ENCODE results near the gene ZNF787.

Gene ZNF787

GRCh38 chr19:56144376-56144775 is 23.3 kb upstream of the ZNF787 start:
- DNase-seq (ENCODE audit: low spot score): no peak

GRCh38 chr19:56142897-56143434 is 21.9 kb upstream of the ZNF787 start:
- no peak for DNase-seq (ENCODE audit: low spot score)

- DNase-seq (ENCODE audit: low spot score): no peak
Observed at GRCh38 chr19:56142087-56142787, 21.1 kb upstream of the ZNF787 start.

- DNase-seq (ENCODE audit: low spot score): no peak
Observed at GRCh38 chr19:56141417-56141993, 20.4 kb upstream of the ZNF787 start.

- DNase-seq (ENCODE audit: low spot score): peak; percentile 99
Observed at GRCh38 chr19:56140583-56141416, 19.7 kb upstream of the ZNF787 start, which contains the start of gene ZNF444. Gene ZNF444 (plus strand): TSS chr19:56141287. CDS start chr19:56146912, 5,625 bp downstream.

DNA sequence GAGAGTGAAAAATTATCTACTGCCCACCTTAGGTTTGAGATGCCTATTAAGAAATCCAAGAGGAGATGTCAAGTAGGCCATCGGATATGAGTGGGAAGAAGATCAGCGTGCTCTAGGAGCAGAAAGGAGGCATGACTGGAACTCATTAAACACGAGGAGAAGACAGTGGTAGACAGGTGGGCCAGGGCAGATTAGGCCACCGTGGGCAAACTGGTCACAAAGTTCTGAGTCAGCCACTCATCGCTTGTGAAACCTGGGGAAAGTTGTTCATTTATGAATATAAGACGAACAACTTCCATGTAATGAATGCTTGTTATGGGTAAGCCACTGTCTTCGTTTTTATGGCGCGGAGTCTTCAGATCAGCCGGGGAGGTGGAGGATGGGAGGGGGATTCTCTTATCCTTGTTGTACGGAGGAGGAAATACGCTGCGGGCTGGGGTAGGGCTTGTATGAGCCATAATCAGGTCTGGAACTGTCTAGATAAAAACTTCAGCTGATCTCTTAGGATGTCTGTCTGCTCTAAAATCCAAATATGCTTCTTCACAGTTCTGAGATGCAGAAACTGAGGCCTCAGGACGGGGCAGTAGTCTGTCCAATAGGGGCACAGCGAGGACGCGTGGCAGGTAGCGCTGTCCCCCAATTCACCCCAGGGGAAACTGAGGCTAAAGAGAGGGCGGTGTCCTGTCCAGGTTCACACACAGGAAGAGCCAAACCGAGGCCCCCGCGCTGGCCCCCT is 18.9 kb upstream of the ZNF787 start:
- DNase-seq (ENCODE audit: low spot score): no peak

- DNase-seq (ENCODE audit: low spot score): no peak
Observed at GRCh38 chr19:56138069-56138468, 17.0 kb upstream of the ZNF787 start.

- DNase-seq (ENCODE audit: low spot score): no peak
Observed at GRCh38 chr19:56137405-56137804, 16.3 kb upstream of the ZNF787 start.

GRCh38 chr19:56136362-56136761 is 15.3 kb upstream of the ZNF787 start:
- DNase-seq (ENCODE audit: low spot score): no peak

DNA sequence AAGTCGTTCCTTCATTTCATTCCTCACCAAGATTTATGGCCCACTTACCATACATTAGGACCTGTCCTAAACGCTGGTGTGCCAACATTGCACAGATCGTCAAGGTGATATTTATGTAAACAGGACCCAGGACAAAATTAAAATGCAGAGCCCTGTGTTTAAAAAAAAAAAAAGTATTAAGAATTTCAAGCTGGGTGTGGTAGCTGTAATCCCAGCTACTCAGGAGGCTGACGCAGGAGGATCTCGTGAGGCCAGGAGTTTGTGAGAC is 13.5 kb upstream of the ZNF787 start:
- no peak for DNase-seq (ENCODE audit: low spot score)

DNA sequence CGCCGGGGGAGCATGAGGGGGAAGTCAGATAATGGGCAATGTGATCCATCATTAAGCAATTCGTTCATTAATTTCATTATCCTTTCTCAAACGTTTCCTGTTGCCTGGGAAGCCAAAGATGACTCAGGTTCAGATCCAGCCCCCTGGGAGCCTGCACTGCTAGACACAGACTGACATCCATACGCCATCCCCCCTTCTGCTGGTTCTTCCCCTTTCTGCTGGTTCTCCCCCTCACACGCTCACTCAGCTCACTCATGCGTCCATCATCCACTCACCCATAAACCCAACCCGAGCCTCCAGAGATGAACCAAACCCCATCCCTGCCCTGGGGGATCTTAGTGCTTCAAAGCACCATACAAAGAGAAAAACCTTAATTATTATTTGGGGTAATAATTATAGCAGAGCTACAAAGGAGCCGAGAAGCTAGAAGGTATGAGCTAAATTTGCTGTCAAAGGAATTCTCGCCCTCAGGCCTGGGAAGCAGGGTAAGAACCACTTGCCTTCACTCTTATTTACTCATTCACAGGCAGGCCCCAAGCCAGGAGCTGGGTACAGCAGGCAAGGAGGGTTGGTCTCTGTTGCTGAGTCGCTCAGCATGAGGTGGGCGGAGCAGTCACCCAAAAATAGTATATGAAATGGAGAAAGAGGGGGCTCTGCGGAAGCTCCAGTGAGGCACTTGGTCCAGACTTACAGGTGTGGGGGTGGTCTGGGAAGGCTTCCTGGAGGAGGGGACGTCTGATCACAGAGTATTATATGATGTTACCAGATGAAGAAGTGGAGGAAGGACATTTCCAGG is 13.0 kb upstream of the ZNF787 start:
- DNase-seq (ENCODE audit: low spot score): no peak

- no peak for DNase-seq (ENCODE audit: low spot score)
Observed at GRCh38 chr19:56132316-56132822, 11.3 kb upstream of the ZNF787 start.

DNA sequence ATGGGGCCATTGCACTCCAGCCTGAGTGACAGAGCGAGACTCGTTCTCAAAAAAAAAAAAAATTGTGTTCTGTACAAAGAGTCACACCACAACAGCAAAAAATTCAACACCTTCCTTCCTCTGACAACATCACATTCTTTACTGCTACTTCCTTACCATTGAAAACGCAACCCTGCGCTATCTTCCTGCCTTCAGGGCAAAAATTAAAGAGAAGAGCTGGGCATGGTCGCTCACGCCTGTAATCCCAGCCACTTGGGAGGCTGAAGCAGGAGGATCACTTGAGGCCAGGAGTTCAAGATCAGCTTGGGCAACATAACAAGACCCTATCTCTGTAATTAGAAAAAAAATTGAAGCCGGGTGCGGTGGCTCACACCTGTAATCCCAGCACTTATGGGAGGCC is 10.6 kb upstream of the ZNF787 start:
- DNase-seq (ENCODE audit: low spot score): no peak

DNA sequence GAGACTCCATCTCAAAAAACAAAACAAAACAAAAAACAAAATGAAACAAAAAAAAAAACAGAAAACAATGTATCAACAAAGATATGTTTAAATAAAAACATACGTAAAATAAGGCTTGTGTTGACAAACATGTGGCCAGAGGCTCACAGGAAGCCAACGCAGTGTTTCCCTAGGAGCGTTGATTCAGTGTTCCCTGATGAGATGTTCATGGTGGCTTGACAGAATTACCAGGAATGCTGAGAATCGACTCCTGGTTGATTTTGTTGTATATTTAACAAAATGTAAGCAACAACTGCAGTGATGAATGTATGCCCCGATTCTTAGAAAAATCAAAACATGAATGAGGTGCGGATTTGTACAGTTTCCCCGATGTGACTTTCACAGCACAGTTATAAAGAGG is 8.9 kb upstream of the ZNF787 start:
- no peak for DNase-seq (ENCODE audit: low spot score)

DNA sequence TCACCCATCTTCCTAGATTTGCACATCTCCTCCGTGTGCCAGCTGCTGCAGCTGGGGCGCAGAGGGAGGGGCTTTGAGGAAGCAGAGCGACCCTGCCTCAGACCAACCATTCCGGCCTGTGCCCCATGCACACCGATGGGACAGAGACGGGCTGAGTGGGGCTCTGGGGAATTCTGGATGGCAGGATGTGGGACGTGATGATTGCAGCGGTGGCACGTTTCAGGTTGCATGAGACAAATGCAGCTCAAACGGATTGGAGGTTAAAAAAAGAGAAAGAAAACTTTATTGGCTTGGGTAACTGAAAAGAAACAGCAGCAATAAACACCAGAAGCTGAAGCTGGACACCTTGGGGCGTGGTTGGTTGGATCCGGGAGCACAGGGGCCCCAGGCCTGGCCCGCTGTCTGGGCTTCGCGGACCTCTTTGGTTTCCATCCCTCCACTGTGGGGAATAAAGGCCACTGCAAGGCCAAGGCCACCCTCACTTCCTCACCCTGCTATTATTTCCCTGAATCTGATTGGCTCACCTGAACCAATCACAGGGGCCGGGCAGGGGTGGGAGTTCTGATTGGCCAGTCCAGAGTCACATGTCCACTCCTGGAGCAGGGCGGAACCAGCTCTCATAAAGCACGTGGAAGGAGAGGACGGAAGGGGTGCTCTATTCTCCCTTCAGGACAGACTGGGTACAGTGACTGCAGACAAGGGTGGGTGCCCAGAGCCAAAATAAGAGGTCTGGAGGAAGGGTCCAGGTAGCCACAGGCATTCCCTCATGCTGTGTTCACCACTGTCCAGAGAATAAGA is 6.1 kb upstream of the ZNF787 start:
- DNase-seq (ENCODE audit: low spot score): no peak

- DNase-seq (ENCODE audit: low spot score): no peak
Observed at GRCh38 chr19:56125806-56126590, 4.9 kb upstream of the ZNF787 start.

DNA sequence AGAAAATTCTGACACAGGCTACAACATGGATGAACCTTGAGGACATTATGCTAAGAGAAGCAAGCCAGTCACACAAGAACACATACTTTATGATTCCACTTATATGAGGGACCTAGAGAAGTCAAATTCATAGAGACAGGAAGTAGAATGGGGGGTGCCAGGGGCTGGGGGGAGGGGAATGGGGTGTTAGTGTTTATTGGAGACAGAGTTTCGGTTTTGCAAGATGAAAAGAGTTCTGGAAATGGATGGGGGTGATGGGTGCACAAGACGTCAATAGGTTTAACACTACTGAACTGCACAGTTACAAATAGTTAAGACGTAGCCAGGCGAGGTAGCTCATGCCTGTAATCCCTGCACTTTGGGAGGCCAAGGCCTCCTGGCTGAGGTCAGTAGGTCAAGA is 3.5 kb upstream of the ZNF787 start:
- no peak for DNase-seq (ENCODE audit: low spot score)

DNA sequence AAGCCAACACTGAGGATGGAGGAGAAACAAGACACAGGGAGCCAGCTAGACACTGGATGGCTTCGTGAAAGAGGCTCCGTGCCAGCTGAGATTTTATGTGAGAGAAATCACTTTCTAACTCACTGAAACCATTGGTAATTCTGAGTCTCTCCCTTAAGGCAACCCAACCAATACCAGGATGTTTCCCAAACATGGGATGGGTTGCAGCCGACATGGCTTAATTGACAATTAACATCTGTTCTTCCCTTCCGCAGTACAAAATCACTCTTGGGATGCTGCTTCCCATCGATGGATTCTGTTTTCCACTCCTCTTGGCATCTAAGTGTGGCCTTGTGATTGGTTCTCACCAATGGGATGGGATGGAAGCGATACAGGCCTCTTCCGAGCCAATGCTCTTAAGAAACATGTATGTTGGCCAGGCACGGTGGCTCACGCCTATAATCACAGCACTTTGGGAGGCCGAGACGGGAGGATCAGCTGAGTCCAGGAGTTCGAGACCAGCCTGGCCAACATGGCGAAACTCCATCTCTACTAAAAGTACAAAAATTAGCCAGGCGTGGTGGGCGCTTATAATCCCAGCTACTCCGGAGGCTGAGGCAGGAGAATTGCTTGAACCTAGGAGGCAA is 2.3 kb upstream of the ZNF787 start:
- DNase-seq (ENCODE audit: low spot score): no peak

Measured in activated CD4-positive, alpha-beta T cell treated with anti-CD3 and anti-CD28 coated beads, Interleukin-2, Interleukin-4, amounts not matched to agents 100 ng/mL and 50 ng/mL, durations not matched to agents 16 hours and 8 hours (primary cell).